Measurements from ENCODE around the gene CCNJL.

DNA sequence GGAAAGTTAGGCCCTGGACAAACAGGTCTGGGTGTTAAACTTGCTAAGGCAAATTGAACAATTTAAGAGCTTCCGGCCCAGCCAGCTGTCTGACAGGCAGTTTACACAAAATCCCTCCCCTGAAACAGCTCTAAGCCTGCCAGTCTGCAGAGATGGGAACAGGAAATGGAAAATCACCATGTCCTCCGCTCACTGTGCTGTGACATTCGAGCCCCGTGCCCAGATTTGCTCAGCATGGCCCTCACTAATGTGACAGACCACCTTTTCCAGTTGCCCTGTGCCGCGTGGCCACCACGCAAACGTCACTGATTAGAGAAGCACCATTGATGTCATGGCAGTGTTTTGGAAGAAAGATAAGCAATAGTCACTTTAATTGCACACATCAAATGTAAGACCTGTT, 41.0 kb downstream of the CCNJL start:
- no peak for TF ChIP-seq POLR2A (IDR thresholded peaks at IDR 0.05; ENCODE audit: low read depth, low read length)
- no peak for TF ChIP-seq SPI1 (IDR thresholded peaks at IDR 0.05; ENCODE audit: low read depth, low read length)
- no peak for TF ChIP-seq PAX5 (IDR thresholded peaks at IDR 0.05; ENCODE audit: insufficient read depth, low read length, severe bottlenecking)
- no peak for TF ChIP-seq POLR2AphosphoS5 (IDR thresholded peaks at IDR 0.05; ENCODE audit: low read depth, low read length)
- TF ChIP-seq TAF1 (IDR thresholded peaks at IDR 0.05; ENCODE audit: low read depth, low read length), result no peak
- TF ChIP-seq POU2F2 (IDR thresholded peaks at IDR 0.05; ENCODE audit: low read depth, low read length), result no peak
